Activated naive CD4-positive, alpha-beta T cell treated with Interleukin-2 at 50 U/mL for 16 hours (primary cell): ENCODE results near the gene CHRNG.
"Not testable (repeated sequence)": the region's sequence is repeated elsewhere in the genome, so short reads cannot be mapped to it uniquely, and the experiment has no call there.

Experiments
- DNase-seq: peaks from one replicate; pipeline ENCODE4 v3.0.0-alpha.2; 2020

Gene CHRNG

GRCh38 chr2:232528746-232529460 is 10.6 kb upstream of the CHRNG start:
- no peak for DNase-seq

GRCh38 chr2:232529806-232530547 is 9.5 kb upstream of the CHRNG start:
- DNase-seq, result no peak

GRCh38 chr2:232530626-232531260 is 8.7 kb upstream of the CHRNG start:
- DNase-seq, result no peak

- DNase-seq, result no peak
Measured at GRCh38 chr2:232532419-232532818, 7.1 kb upstream of the CHRNG start.

GRCh38 chr2:232532821-232533220 is 6.7 kb upstream of the CHRNG start:
- DNase-seq, result not testable (repeated sequence)

- DNase-seq, result no peak
Measured at GRCh38 chr2:232533944-232534710, 5.4 kb upstream of the CHRNG start.

- DNase-seq, result no peak
Measured at GRCh38 chr2:232534940-232535651, 4.4 kb upstream of the CHRNG start.

DNA sequence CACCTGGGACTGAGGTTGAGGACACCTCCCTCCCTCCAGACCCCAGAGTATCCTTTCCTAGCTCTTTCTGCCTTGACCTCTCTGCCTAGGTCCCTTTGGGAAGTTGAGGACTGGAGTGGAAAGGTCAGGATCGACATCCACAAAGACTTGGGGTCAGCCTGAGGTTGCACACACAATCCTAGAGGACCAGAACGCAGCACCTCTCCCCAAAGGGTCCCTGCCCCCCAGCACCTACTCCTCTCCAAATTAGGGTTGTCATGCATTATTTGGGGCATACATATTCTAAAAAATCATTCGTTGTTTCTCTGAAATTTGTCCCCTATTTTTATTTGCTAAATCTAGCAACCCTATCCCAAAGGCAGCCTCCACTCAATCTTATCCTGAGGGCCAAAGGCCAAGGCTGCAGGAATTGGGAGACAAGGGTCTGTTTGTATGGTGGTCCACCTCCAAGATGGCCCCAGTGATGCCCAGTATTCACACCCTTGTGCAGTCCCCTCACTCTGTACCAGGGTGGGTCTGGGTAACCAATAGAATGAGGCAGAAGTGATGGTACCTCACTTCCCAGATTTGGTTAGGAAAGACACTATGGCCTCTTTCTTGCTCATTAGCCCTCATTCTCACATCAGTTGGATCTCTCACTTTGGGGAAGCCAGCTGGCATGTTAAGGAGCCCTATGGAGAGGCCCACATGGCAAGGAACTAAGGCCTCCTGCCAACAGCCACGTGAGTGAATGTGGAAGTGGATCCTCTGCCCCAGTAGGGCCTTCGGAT is 3.5 kb upstream of the CHRNG start:
- no peak for DNase-seq

DNA sequence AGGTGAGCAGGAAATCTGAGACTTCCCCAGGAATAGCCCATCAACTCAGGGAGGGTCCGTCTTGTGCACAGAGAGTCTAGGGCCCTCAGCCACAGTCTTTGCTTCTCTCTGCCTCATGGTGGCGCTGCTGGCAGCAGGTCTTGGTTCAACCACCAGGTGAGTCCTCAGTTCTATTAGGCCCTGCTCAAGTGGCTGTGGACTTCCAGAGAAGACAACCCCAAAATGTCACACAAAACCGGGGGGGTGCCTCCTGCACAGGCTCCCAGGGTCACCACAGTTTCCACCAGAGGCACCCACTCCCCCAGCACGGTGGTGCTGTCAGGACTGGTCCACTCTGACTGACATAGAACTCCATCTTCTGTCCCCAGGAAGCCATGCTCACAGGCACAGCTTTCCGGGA is 2.4 kb upstream of the CHRNG start:
- no peak for DNase-seq

DNA sequence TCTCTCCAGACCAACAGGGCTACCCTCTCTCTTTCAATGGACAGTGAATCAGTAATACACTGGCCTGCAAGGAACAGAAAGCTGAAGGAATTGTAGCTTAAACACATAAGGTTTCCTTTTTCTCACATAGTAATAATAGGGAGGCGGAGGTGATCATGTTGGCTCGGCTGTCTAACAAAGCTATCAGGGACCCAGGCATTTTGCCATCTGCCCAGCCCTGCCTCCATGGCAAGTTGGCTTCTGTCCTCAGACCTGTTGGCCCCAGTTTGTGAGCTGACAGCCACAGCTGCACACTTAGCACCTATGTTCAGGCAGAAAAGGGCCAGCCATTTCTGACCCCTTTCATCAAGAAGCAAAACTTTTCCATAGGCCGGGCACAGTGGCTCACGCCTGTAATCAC is 2.0 kb upstream of the CHRNG start:
- DNase-seq, result no peak

DNA sequence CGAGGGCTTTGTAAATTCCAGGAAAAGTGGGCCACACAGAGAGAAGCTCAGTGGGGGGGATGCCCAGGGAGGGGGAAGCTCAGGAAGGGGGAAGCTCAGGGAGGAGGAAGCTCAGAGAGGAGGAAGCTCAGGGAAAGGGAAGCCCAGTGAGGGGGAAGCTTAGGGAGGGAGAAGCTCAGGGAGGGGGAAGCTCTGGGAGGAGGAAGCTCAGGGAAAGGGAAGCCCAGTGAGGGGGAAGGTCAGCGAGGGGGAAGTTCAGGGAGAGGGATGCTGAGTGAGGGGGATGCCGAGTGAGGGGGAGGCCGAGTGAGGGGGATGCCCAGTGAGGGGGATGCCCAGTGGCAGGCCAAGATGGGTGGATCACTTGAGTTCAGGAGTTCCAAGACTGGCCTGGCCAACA is 821 bp upstream of the CHRNG start:
- DNase-seq, result no peak

DNA sequence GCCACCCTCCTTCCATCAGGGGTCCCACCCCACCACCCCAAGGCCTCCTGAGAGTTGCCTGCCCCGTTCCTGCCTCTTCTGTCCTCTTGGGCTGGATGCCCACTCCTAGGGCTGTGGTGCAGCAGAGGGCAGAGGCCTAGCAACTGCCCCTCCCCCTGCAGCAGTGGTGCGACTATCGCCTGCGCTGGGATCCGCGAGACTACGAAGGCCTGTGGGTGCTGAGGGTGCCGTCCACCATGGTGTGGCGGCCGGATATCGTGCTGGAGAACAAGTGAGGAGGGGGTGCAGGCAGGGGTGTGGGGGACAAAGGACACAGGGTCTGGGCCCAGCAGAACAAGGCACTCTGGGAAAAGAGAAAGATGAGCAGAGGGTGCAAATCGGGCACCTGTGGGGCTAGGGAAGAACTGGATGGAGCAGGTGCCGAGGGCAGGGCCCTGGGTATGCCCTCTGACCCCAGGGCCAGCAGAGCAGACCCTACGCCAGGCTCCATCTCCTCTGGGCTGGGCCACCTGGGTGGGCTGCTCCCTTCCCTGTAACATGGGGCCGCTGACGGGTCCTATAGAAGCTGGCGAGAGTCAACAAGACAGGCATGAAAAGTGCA is 1.0 kb downstream of the CHRNG start:
- no peak for DNase-seq

GRCh38 chr2:232541195-232541960 is 1.9 kb downstream of the CHRNG start:
- DNase-seq, result no peak

DNA sequence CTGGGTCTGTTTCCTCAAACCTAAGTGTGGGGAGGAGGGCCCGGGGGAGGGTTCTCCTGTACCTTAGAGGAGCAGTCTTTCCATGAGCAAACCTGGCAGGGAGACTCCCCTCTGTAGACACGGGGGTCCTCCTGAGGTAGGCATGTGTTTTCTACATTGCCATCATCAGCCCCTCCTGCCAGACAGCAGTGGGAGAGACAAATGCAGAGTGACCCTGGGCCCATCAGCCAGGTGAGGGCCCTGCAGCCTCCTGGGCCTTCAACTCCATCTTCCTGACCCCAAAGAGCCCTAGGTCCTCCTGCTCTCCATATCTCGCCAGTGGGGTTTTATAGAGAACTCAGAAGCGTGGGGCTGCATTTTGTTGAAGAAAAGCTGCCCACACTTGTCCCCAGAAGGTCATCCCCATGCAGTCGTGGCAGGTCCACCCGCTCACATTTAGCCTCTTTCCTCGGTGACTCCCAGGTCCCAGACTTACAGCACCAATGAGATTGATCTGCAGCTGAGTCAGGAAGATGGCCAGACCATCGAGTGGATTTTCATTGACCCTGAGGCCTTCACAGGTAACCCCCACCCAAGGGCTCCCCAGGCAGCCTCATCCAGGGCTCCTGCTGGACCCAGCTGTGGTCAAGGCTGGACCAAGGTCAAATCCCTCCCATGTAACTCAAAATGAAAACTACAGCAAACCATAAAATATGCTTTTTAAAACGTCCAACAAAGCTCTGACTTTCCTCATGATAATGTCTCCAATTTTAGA is 2.6 kb downstream of the CHRNG start:
- no peak for DNase-seq

DNA sequence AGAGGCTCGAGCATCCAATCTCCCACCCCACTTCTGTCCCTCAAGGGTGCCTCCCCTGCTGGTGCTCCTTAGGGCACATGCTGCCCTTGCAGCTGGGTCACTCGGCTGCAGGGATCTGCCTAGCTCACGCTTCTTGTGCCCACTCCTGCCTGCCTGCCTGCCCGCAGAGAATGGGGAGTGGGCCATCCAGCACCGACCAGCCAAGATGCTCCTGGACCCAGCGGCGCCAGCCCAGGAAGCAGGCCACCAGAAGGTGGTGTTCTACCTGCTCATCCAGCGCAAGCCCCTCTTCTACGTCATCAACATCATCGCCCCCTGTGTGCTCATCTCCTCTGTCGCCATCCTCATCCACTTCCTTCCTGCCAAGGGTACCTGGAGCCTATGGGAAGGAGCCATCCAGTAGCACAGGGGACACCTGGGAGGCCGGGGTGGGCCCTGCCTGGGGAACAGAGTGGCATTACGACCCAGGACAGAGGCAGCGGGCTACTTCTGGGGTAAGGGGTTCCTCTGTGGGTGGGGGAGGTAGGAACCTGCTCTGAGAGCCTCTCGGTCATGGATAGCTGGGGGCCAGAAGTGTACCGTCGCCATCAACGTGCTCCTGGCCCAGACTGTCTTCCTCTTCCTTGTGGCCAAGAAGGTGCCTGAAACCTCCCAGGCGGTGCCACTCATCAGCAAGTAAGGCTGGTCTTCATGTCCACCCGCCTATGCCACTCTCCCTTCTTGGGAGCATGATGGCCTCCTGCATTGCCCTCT is 3.4 kb downstream of the CHRNG start:
- no peak for DNase-seq

- DNase-seq, result no peak
Measured at GRCh38 chr2:232543491-232543890, 4.0 kb downstream of the CHRNG start.

DNA sequence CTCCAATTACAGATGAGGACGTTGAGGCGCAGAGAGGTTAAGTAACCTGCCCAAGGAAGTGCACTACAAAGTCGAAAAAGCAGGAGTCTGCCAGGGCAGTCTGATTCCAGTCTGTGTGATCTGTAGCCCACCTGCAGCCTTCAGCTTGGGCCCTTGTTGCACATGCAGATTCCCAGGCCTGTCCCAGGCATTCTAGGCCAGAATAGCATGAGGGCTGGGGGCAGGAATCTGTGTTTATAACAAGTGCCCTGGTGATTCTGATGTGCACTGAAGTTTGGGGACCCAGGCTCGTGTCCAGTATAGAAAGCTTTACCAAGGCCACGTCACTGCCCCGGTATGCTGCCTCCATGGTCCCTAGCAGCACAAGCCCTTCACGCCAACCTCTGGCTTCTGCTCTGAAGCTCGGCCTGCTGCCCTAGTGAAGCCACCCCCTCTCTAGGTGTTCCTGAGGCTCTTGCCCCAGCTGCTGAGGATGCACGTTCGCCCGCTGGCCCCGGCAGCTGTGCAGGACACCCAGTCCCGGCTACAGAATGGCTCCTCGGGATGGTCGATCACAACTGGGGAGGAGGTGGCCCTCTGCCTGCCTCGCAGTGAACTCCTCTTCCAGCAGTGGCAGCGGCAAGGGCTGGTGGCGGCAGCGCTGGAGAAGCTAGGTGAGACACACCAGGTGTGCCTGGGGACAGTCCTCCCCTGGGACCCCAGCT is 4.6 kb downstream of the CHRNG start:
- DNase-seq, result no peak

GRCh38 chr2:232544674-232545073 is 5.2 kb downstream of the CHRNG start:
- no peak for DNase-seq
